ENCODE measurements around the gene ATP10A. TPM values are rescaled to one million over a fixed set of nuclear protein-coding genes. Genes with fewer than 3 reads are reported as not detected.

The ATP10A gene
- total RNA-seq, 2 experiments from 2014 or later, result 0.06 TPM; not detected in 1

GRCh38 chr15:25800761-25801515, 62.2 kb downstream of the ATP10A start:
- no peaks in the 10 kb centered on the region for H4K20me1 ChIP-seq (ENCODE audit: insufficient read depth, low read length)
- H3K9me3 ChIP-seq (ENCODE audit: low read length), result no peaks in the 10 kb centered on the region
- H3K4me1 ChIP-seq (ENCODE audit: insufficient read depth, low read length, poor library complexity, severe bottlenecking), result peaks cover 61% of the 10 kb centered on the region
- H3K4me2 ChIP-seq (ENCODE audit: low read length), result no peak overlapping the region
- no peaks in the 10 kb centered on the region for H3K36me3 ChIP-seq (ENCODE audit: insufficient read depth, low read length)
- no peak overlapping the region for H3K27ac ChIP-seq (ENCODE audit: low read depth, low read length, poor library complexity, severe bottlenecking)
- ChIA-PET POLR2A (interaction anchor here (0.6 to 2.8 kb wide), 2 partner anchors 11 to 33 kb away, joined by 5 to 10 read pairs; no protein-coding TSS in a partner anchor), CTCF (ENCODE audit: unreplicated experiment) (no interaction called here)
- H3K4me3 ChIP-seq (ENCODE audit: low read depth, low read length, poor library complexity, severe bottlenecking), result no peak overlapping the region
- no peaks in the 10 kb centered on the region for H3K79me2 ChIP-seq (ENCODE audit: insufficient read depth, low read depth, low read length)
- no peaks in the 10 kb centered on the region for H3K9me2 ChIP-seq (ENCODE audit: insufficient read depth, low read length)
- no peak for DNase-seq (ENCODE audit: low spot score)
- no peak for TF ChIP-seq CTCF (conservative IDR thresholded peaks at IDR 0.05; ENCODE audit: low read length)
- no peak for TF ChIP-seq EZH2phosphoT487 (IDR thresholded peaks at IDR 0.05; ENCODE audit: borderline replicate concordance, low read depth, low read length)
- intact Hi-C loops (cut with micrococcal nuclease; ENCODE audit: unreplicated experiment), result no loop called here
- 0 out of 2 replicates have a peak overlapping the region, but pooled peaks have one; percentile 32 for H2AFZ ChIP-seq (ENCODE audit: low read length)
- BruUV-seq (replicated peaks), result no TSS peak

- no peaks in the 10 kb centered on the region for H3K36me3 ChIP-seq (ENCODE audit: insufficient read depth, low read length)
- BruUV-seq (replicated peaks), result no TSS peak
- POLR2A ChIA-PET, result interaction anchor here (0.6 kb wide), 1 partner anchor 32 kb away, joined by 5 read pairs; no protein-coding TSS in a partner anchor
- no peaks in the 10 kb centered on the region for H3K9me2 ChIP-seq (ENCODE audit: insufficient read depth, low read length)
- no peaks in the 10 kb centered on the region for H3K9me3 ChIP-seq (ENCODE audit: low read length)
- CTCF ChIA-PET (ENCODE audit: unreplicated experiment), result no interaction called here
- H2AFZ ChIP-seq (ENCODE audit: low read length), result peak overlapping the region; percentile 32; the same call in 1 of the 2 replicates
- no peak for DNase-seq (ENCODE audit: low spot score)
- H3K27ac ChIP-seq (ENCODE audit: low read depth, low read length, poor library complexity, severe bottlenecking), result no peak overlapping the region
- H3K4me3 ChIP-seq (ENCODE audit: low read depth, low read length, poor library complexity, severe bottlenecking), result no peak overlapping the region
- H3K4me2 ChIP-seq (ENCODE audit: low read length), result no peak overlapping the region
- no peaks in the 10 kb centered on the region for H4K20me1 ChIP-seq (ENCODE audit: insufficient read depth, low read length)
- intact Hi-C loops (cut with micrococcal nuclease; ENCODE audit: unreplicated experiment), result no loop called here
- H3K4me1 ChIP-seq (ENCODE audit: insufficient read depth, low read length, poor library complexity, severe bottlenecking), result peaks cover 70% of the 10 kb centered on the region
- no peaks in the 10 kb centered on the region for H3K79me2 ChIP-seq (ENCODE audit: insufficient read depth, low read depth, low read length)
- TF ChIP-seq CTCF (conservative IDR thresholded peaks at IDR 0.05; ENCODE audit: low read length), result no peak
- no peak for TF ChIP-seq EZH2phosphoT487 (IDR thresholded peaks at IDR 0.05; ENCODE audit: borderline replicate concordance, low read depth, low read length)
Observed at GRCh38 chr15:25799906-25800700, 63.0 kb downstream of the ATP10A start.
